IMR-90 (cell line): Measurements from ENCODE around the gene LHFPL3.

Experiments
- BHLHE40 ChIP-seq: fragments of 150-350 bp; IDR thresholded peaks from 2 replicates; pipeline ENCODE4 v1.6.1; 2016; ENCODE audit warnings: mild to moderate bottlenecking, low read depth, low read length
- CEBPB ChIP-seq: IDR thresholded peaks from 2 replicates; pipeline ENCODE4 v1.6.1; 2012; ENCODE audit warnings: low read depth, low read length, improper control_type of control experiment
- CHD1 ChIP-seq: IDR thresholded peaks from 2 replicates; pipeline ENCODE4 v1.6.1; 2012; ENCODE audit warnings: low read depth, low read length, improper control_type of control experiment
- FOS ChIP-seq: fragments of 150-350 bp; IDR thresholded peaks from 2 replicates; pipeline ENCODE4 v1.6.1; 2016; ENCODE audit warnings: low read depth, low read length
- MAZ ChIP-seq: IDR thresholded peaks from 2 replicates; pipeline ENCODE4 v1.6.1; 2012; ENCODE audit warnings: low read depth, mild to moderate bottlenecking, low read length, improper control_type of control experiment, moderate library complexity, borderline replicate concordance
- POLR2A ChIP-seq: IDR thresholded peaks from 2 replicates; pipeline ENCODE4 v1.6.1; 2012; ENCODE audit warnings: mild to moderate bottlenecking, low read depth, low read length
- RCOR1 ChIP-seq: IDR thresholded peaks from 2 replicates; pipeline ENCODE4 v1.6.1; 2012; ENCODE audit warnings: mild to moderate bottlenecking, low read length, improper control_type of control experiment; ENCODE audit not compliant: insufficient replicate concordance
- TF ChIP-seq, protein P1 (sequence below): conservative IDR thresholded peaks from 2 replicates; pipeline ENCODE4 v1.5.1; 2012; ENCODE audit warnings: mild to moderate bottlenecking, low read depth, low read length, improper control_type of control experiment
- TF ChIP-seq, protein P2 (sequence below): fragments of 150-350 bp; IDR thresholded peaks from 2 replicates; pipeline ENCODE4 v1.6.1; 2016; ENCODE audit warnings: low read depth, mild to moderate bottlenecking, low read length, moderate library complexity, borderline replicate concordance
- TF ChIP-seq, protein P3 (sequence below): fragments of 150-350 bp; IDR thresholded peaks from 2 replicates; pipeline ENCODE4 v1.6.1; 2017; ENCODE audit warnings: mild to moderate bottlenecking, antibody characterized with exemption, low read length, low read depth

DNA sequence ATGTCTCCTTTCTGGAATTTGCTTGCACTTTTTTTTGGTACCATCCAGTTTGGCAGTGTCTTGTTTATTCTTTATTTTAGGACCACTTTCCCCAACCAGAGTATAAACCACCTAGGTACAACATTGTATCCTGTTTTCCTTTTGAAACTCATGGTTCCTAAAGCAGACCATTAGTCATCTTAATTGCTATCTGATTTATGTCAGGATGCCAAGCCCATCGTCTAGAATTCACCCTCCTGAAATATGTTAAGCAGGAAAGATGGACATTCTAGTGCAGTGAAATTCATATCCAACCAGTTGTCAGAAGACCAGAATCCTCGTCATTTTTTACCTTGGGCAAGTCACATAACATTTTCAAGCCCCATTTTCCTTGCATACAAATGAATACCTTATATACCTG lies 462.0 kb downstream of the LHFPL3 start:
- TF ChIP-seq MAZ (no peak), RCOR1 (no peak), POLR2A (no peak), BHLHE40 (no peak), CEBPB (no peak), FOS (no peak), CHD1 (no peak)
- TF ChIP-seq, protein P1, sequence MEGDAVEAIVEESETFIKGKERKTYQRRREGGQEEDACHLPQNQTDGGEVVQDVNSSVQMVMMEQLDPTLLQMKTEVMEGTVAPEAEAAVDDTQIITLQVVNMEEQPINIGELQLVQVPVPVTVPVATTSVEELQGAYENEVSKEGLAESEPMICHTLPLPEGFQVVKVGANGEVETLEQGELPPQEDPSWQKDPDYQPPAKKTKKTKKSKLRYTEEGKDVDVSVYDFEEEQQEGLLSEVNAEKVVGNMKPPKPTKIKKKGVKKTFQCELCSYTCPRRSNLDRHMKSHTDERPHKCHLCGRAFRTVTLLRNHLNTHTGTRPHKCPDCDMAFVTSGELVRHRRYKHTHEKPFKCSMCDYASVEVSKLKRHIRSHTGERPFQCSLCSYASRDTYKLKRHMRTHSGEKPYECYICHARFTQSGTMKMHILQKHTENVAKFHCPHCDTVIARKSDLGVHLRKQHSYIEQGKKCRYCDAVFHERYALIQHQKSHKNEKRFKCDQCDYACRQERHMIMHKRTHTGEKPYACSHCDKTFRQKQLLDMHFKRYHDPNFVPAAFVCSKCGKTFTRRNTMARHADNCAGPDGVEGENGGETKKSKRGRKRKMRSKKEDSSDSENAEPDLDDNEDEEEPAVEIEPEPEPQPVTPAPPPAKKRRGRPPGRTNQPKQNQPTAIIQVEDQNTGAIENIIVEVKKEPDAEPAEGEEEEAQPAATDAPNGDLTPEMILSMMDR, result no peak
- TF ChIP-seq, protein P2, sequence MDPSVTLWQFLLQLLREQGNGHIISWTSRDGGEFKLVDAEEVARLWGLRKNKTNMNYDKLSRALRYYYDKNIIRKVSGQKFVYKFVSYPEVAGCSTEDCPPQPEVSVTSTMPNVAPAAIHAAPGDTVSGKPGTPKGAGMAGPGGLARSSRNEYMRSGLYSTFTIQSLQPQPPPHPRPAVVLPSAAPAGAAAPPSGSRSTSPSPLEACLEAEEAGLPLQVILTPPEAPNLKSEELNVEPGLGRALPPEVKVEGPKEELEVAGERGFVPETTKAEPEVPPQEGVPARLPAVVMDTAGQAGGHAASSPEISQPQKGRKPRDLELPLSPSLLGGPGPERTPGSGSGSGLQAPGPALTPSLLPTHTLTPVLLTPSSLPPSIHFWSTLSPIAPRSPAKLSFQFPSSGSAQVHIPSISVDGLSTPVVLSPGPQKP, result no peak
- TF ChIP-seq, protein P3, sequence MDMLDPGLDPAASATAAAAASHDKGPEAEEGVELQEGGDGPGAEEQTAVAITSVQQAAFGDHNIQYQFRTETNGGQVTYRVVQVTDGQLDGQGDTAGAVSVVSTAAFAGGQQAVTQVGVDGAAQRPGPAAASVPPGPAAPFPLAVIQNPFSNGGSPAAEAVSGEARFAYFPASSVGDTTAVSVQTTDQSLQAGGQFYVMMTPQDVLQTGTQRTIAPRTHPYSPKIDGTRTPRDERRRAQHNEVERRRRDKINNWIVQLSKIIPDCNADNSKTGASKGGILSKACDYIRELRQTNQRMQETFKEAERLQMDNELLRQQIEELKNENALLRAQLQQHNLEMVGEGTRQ, result no peak
